GM21619 (cell line): ENCODE results near the gene ABI1.
"Not testable (repeated sequence)": the region's sequence is repeated elsewhere in the genome, so short reads cannot be mapped to it uniquely, and the experiment has no call there.

Source experiments
- ATAC-seq: cut with Tn5 transposase; IDR thresholded peaks from one replicate; pipeline ENCODE4 v1.9.1; 2021; ENCODE audit not compliant: unreplicated experiment

ABI1 gene

GRCh38 chr10:26860443-26861204, at the start of gene ABI1:
ABI1 (minus strand) TSS chr10:26860958; CDS start chr10:26860863, 95 bp downstream.
- ATAC-seq: peak; percentile 62

- ATAC-seq: no peak
Measured at GRCh38 chr10:26909753-26910152, 49.0 kb upstream of the ABI1 start.

GRCh38 chr10:26905253-26905781, 44.6 kb upstream of the ABI1 start:
- ATAC-seq: not testable (repeated sequence)

GRCh38 chr10:26903431-26904217, 42.9 kb upstream of the ABI1 start:
- no peak for ATAC-seq

- peak; percentile 85 for ATAC-seq
Measured at GRCh38 chr10:26892306-26892923, 31.7 kb upstream of the ABI1 start.

GRCh38 chr10:26890956-26891355, 30.2 kb upstream of the ABI1 start:
- no peak for ATAC-seq

GRCh38 chr10:26887611-26888215, 27.0 kb upstream of the ABI1 start:
- no peak for ATAC-seq

- peak; percentile 75 for ATAC-seq
Measured at GRCh38 chr10:26881600-26882331, 21.0 kb upstream of the ABI1 start.

GRCh38 chr10:26879744-26880143, 19.0 kb upstream of the ABI1 start:
- ATAC-seq: no peak

- no peak for ATAC-seq
Measured at GRCh38 chr10:26870766-26871165, 10.0 kb upstream of the ABI1 start.

- ATAC-seq: no peak
Measured at GRCh38 chr10:26869528-26869927, 8.8 kb upstream of the ABI1 start.

- no peak for ATAC-seq
Measured at GRCh38 chr10:26863351-26864076, 2.8 kb upstream of the ABI1 start.

GRCh38 chr10:26861205-26861998, 644 bp upstream of the ABI1 start:
- no peak for ATAC-seq

GRCh38 chr10:26860102-26860442, 686 bp downstream of the ABI1 start:
- ATAC-seq: peak; percentile 21

GRCh38 chr10:26859241-26860101, 1.3 kb downstream of the ABI1 start:
- no peak for ATAC-seq

- no peak for ATAC-seq
Measured at GRCh38 chr10:26858707-26859034, 2.1 kb downstream of the ABI1 start.

GRCh38 chr10:26857991-26858706, 2.6 kb downstream of the ABI1 start:
- peak; percentile 21 for ATAC-seq

GRCh38 chr10:26857553-26857952, 3.2 kb downstream of the ABI1 start:
- ATAC-seq: peak; percentile 2
